Activated T-cell treated with anti-CD3 and anti-CD28 coated beads for 1 hour (primary cell): ENCODE results near the gene PTCD1.

Experiments
- DNase-seq: peaks from one replicate; pipeline ENCODE4 v3.0.0-alpha.2; 2020; ENCODE audit warnings: low read depth

Gene PTCD1

GRCh38 chr7:99438573-99439480 lies at the start of gene PTCD1, which contains the start of gene CPSF4:
TSS of gene PTCD1 (minus strand) at chr7:99438798. CDS start at chr7:99435242, 3,556 bp downstream.
TSS of gene CPSF4 (plus strand) at chr7:99438943. CDS start at chr7:99439083, 140 bp downstream.
- peak; percentile 86 for DNase-seq

- no peak for DNase-seq
These were observed 46.5 kb upstream of the PTCD1 start for GRCh38 chr7:99485094-99485493.

- DNase-seq: no peak
These were observed 40.2 kb upstream of the PTCD1 start for GRCh38 chr7:99478464-99479440.

GRCh38 chr7:99476107-99476506 lies 37.5 kb upstream of the PTCD1 start:
- no peak for DNase-seq

- no peak for DNase-seq
These were observed 34.7 kb upstream of the PTCD1 start for GRCh38 chr7:99473315-99473596.

GRCh38 chr7:99472561-99473314 lies 34.1 kb upstream of the PTCD1 start, which contains the start of gene ZNF789:
TSS of gene ZNF789 (plus strand) at chr7:99472890. CDS start at chr7:99476457, 3,567 bp downstream.
- peak; percentile 98 for DNase-seq

GRCh38 chr7:99469381-99470065 lies 30.9 kb upstream of the PTCD1 start:
- no peak for DNase-seq

GRCh38 chr7:99468336-99468918 lies 29.8 kb upstream of the PTCD1 start:
- DNase-seq: no peak

- DNase-seq: no peak
These were observed 26.8 kb upstream of the PTCD1 start for GRCh38 chr7:99465421-99465768.

- no peak for DNase-seq
These were observed 22.6 kb upstream of the PTCD1 start for GRCh38 chr7:99461221-99461620.

GRCh38 chr7:99460651-99461050 lies 22.1 kb upstream of the PTCD1 start:
- no peak for DNase-seq

GRCh38 chr7:99459087-99459486 lies 20.5 kb upstream of the PTCD1 start:
- no peak for DNase-seq

- no peak for DNase-seq
These were observed 19.3 kb upstream of the PTCD1 start for GRCh38 chr7:99457650-99458493.

- DNase-seq: no peak
These were observed 18.6 kb upstream of the PTCD1 start for GRCh38 chr7:99457050-99457649.

GRCh38 chr7:99456288-99456687 lies 17.7 kb upstream of the PTCD1 start:
- no peak for DNase-seq

- no peak for DNase-seq
These were observed 17.3 kb upstream of the PTCD1 start for GRCh38 chr7:99455874-99456273.

GRCh38 chr7:99453105-99453504 lies 14.5 kb upstream of the PTCD1 start:
- DNase-seq: no peak

- no peak for DNase-seq
These were observed 13.9 kb upstream of the PTCD1 start for GRCh38 chr7:99452541-99452940.

- DNase-seq: no peak
These were observed 13.3 kb upstream of the PTCD1 start for GRCh38 chr7:99451936-99452335.

- no peak for DNase-seq
These were observed 10.7 kb upstream of the PTCD1 start for GRCh38 chr7:99449326-99449725.
